Measurements from ENCODE around the gene SATB1. TPM values are rescaled to one million over a fixed set of nuclear protein-coding genes. Genes with fewer than 3 reads are reported as not detected.

SATB1 gene
- total and polyA plus RNA-seq, 2 of the 4 experiments (the other 2 are of a cell fraction): 7.5 to 10.7 TPM

DNA sequence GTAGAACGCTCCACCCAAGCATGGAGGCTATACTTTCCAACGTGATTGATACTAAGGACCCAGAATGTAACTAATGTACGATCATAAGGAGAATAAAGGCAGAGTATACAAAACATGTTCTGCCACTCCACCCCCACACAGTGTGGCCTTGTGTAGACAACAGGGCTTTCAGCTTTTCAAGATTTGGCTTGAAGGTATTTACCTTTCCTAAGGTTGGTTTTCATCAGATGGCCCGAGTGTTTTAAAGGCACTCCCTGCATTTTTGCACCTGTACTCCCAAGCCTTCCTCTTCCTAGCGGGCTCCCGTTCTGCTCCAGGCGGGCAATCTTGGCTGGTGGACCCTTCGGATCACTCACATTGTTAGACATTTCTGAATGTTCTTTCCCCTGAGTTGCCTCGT, 4.6 kb downstream of the SATB1 start:
- ChIA-PET POLR2A (ENCODE audit: unreplicated experiment) (no interaction called here), CTCF (no interaction called here)
- Histone ChIP-seq H4K5ac (ENCODE audit: low read depth, low read length) (no peak overlapping the region), H3K9me3 (ENCODE audit: control insufficient read depth, insufficient read depth, low read length) (no peaks in the 10 kb centered on the region), H3K4me3 (ENCODE audit: insufficient read depth, low read depth, low read length) (no peak overlapping the region), H2BK120ac (ENCODE audit: low read depth, low read length) (no peak overlapping the region), H2BK5ac (ENCODE audit: low read depth, low read length, poor library complexity, severe bottlenecking) (no peak overlapping the region), H3K9me1 (ENCODE audit: insufficient read depth, low read length) (no peaks in the 10 kb centered on the region), H3K36me3 (ENCODE audit: control insufficient read depth, insufficient read depth, low read length) (no peaks in the 10 kb centered on the region), H3K4me2 (ENCODE audit: low read depth, low read length) (no peak overlapping the region), H4K8ac (ENCODE audit: low read depth in 2 of 2, low read length in 2 of 2) (no peak overlapping the region), H3K27ac (ENCODE audit: insufficient read depth, low read length) (no peak overlapping the region), H2BK20ac (ENCODE audit: low read depth, low read length) (no peak overlapping the region), H2AK9ac (replicated peaks; ENCODE audit: low read depth, low read length, poor library complexity) (no peak overlapping the region), H3K14ac (replicated peaks; ENCODE audit: low read depth, low read length) (no peak overlapping the region), H2BK15ac (ENCODE audit: low read depth, low read length) (no peak overlapping the region), H3K18ac (ENCODE audit: low read depth, low read length) (no peak overlapping the region), H3K79me1 (ENCODE audit: low read depth in 1 of 2, low read length in 2 of 2) (no peaks in the 10 kb centered on the region), H3K4ac (ENCODE audit: low read depth, low read length) (no peak overlapping the region), H3K27me3 (ENCODE audit: control insufficient read depth, insufficient read depth, low read length) (no peaks in the 10 kb centered on the region), H3K56ac (ENCODE audit: extremely low read depth, insufficient read depth, low read length) (no peak overlapping the region), H3K9ac (ENCODE audit: low read depth, low read length) (no peak overlapping the region), H3K4me1 (ENCODE audit: control insufficient read depth, insufficient read depth, low read length) (0 out of 2 replicates have a peak, but pooled peaks cover 2% of the 10 kb centered on the region), H3K23ac (ENCODE audit: low read depth, low read length) (no peak overlapping the region), H2AFZ (replicated peaks; ENCODE audit: low read length, poor library complexity) (no peak overlapping the region), H4K91ac (ENCODE audit: insufficient read depth, low read depth, low read length) (no peak overlapping the region), H2AK5ac (ENCODE audit: low read depth, low read length) (no peak overlapping the region), H4K20me1 (ENCODE audit: insufficient read depth, low read length) (no peaks in the 10 kb centered on the region)
- DNase-seq: no peak
- TF ChIP-seq MAZ (IDR thresholded peaks at IDR 0.05; ENCODE audit: borderline replicate concordance, low read depth, low read length) (no peak), CEBPB (IDR thresholded peaks at IDR 0.05; ENCODE audit: low read depth, low read length) (no peak), RAD21 (IDR thresholded peaks at IDR 0.05; ENCODE audit: low read length) (no peak), RFX5 (IDR thresholded peaks at IDR 0.05; ENCODE audit: low read depth, low read length) (no peak)
- TF ChIP-seq, protein P1, sequence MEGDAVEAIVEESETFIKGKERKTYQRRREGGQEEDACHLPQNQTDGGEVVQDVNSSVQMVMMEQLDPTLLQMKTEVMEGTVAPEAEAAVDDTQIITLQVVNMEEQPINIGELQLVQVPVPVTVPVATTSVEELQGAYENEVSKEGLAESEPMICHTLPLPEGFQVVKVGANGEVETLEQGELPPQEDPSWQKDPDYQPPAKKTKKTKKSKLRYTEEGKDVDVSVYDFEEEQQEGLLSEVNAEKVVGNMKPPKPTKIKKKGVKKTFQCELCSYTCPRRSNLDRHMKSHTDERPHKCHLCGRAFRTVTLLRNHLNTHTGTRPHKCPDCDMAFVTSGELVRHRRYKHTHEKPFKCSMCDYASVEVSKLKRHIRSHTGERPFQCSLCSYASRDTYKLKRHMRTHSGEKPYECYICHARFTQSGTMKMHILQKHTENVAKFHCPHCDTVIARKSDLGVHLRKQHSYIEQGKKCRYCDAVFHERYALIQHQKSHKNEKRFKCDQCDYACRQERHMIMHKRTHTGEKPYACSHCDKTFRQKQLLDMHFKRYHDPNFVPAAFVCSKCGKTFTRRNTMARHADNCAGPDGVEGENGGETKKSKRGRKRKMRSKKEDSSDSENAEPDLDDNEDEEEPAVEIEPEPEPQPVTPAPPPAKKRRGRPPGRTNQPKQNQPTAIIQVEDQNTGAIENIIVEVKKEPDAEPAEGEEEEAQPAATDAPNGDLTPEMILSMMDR (conservative IDR thresholded peaks at IDR 0.05; ENCODE audit: low read depth, low read length): no peak
- TF ChIP-seq, protein P2, sequence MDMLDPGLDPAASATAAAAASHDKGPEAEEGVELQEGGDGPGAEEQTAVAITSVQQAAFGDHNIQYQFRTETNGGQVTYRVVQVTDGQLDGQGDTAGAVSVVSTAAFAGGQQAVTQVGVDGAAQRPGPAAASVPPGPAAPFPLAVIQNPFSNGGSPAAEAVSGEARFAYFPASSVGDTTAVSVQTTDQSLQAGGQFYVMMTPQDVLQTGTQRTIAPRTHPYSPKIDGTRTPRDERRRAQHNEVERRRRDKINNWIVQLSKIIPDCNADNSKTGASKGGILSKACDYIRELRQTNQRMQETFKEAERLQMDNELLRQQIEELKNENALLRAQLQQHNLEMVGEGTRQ (IDR thresholded peaks at IDR 0.05; ENCODE audit: low read depth, low read length): no peak
- WGBS, 2 experiments (ENCODE audit: extremely low coverage in 2 of 2, insufficient read length in 1 of 2): no CpG with 5 or more reads among the region's 9 CpGs
- ATAC-seq (ENCODE audit: low read depth): no peak
- intact Hi-C loops (cut with micrococcal nuclease): no loop called here
- in situ Hi-C loops (cut with MboI; ENCODE audit: low sequenced_read_pairs): no loop called here
- dilution Hi-C loops (cut with HindIII; ENCODE audit: low sequenced_read_pairs, unreplicated experiment): no loop called here
- no TSS peak for BruUV-seq (replicated peaks)

All from IMR-90 (cell line).